ENCODE results near the gene LPP. TPM values are rescaled to one million over a fixed set of nuclear protein-coding genes. Genes with fewer than 3 reads are reported as not detected.

The LPP gene
- total RNA-seq, 1 experiment from 2014 or later: 264 TPM

DNA sequence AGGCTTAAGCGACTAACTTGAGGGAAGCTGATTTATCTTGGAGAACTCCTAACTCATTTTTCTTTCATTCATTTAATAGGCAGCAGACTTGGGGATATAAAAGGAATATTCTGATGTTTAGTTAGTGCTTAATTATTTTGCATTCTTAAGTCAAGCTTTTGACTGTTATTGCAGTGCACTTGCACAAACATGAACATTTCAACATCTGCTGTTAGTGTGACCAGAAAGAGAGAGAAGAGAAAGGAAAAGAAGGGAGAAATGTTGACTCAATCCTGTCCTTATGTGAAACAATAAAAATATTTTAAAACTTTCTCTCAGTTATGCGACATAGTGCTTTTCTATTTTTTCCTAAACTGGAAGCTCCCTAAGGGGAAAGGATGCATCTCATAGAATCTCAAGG is 507.8 kb downstream of the LPP start:
- BruUV-seq (replicated peaks): no TSS peak
- H3K27me3 Mint-ChIP-seq (ENCODE audit: unreplicated experiment): no peaks in the 10 kb centered on the region
- no peak overlapping the region for H3K4me3 Mint-ChIP-seq (ENCODE audit: low read depth, unreplicated experiment)

DNA sequence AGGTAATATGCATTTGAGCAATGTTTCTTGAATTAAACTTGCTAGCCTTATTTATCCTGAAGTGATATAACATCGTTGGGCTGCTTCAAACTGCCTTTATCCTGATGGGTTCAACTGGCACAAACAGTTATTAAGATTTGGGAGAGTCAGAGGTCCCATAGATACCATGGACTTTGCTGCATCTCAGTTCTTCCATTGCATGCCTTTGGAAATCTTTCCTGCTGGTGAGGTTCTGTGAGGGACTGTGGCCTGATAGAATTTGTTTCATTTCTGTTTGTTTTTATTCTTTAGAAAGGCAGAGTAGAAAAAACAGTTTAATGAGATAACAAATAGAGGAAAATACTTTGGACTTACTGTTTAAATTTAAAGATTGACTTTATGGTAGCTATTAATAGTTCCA is 508.3 kb downstream of the LPP start:
- intact Hi-C loops (cut with micrococcal nuclease; ENCODE audit: unreplicated experiment): no loop called here
- Mint-ChIP-seq H3K9me3 (ENCODE audit: low read depth, unreplicated experiment) (no peaks in the 10 kb centered on the region), H3K4me1 (ENCODE audit: low read depth, unreplicated experiment) (no peaks in the 10 kb centered on the region), H3K4me3 (ENCODE audit: low read depth, unreplicated experiment) (no peak overlapping the region), H3K27ac (ENCODE audit: unreplicated experiment) (no peak overlapping the region), H3K27me3 (ENCODE audit: unreplicated experiment) (no peaks in the 10 kb centered on the region), H3K36me3 (ENCODE audit: insufficient read depth, unreplicated experiment) (no peaks in the 10 kb centered on the region)
- CTCF ChIA-PET: no interaction called here
- TF ChIP-seq, protein P1, sequence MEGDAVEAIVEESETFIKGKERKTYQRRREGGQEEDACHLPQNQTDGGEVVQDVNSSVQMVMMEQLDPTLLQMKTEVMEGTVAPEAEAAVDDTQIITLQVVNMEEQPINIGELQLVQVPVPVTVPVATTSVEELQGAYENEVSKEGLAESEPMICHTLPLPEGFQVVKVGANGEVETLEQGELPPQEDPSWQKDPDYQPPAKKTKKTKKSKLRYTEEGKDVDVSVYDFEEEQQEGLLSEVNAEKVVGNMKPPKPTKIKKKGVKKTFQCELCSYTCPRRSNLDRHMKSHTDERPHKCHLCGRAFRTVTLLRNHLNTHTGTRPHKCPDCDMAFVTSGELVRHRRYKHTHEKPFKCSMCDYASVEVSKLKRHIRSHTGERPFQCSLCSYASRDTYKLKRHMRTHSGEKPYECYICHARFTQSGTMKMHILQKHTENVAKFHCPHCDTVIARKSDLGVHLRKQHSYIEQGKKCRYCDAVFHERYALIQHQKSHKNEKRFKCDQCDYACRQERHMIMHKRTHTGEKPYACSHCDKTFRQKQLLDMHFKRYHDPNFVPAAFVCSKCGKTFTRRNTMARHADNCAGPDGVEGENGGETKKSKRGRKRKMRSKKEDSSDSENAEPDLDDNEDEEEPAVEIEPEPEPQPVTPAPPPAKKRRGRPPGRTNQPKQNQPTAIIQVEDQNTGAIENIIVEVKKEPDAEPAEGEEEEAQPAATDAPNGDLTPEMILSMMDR (IDR thresholded peaks at IDR 0.05; ENCODE audit: unreplicated experiment): no peak
- no peak for DNase-seq
- no TSS peak for BruUV-seq (replicated peaks)

More for the DNA sequence above, 507.8 kb downstream of the LPP start:
- Mint-ChIP-seq H3K27ac (ENCODE audit: unreplicated experiment) (no peak overlapping the region), H3K9me3 (ENCODE audit: low read depth, unreplicated experiment) (no peaks in the 10 kb centered on the region), H3K4me1 (ENCODE audit: low read depth, unreplicated experiment) (no peaks in the 10 kb centered on the region), H3K36me3 (ENCODE audit: insufficient read depth, unreplicated experiment) (no peaks in the 10 kb centered on the region)
- DNase-seq: no peak
- TF ChIP-seq, protein P1 (IDR thresholded peaks at IDR 0.05; ENCODE audit: unreplicated experiment): no peak
- intact Hi-C loops (cut with micrococcal nuclease; ENCODE audit: unreplicated experiment): no loop called here
- CTCF ChIA-PET: no interaction called here

DNA sequence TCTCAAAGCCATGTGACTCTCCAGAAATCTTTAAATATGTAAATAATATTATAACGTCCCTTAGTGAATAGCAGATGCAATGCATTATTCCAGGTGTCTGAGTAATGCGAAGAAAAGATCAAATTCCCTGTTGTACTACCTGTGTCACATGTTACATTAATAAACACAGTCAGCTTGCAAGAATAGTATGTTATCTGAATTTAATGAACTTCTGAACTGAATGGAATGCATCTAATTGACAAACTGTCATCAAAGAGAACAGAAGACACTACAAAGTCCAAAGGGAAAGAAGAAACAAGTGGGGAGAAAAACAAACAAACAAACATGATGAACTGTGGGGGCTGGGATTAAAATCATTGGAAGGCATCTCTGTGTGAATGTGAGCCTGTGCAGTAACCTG is 508.8 kb downstream of the LPP start:
- CTCF ChIA-PET: no interaction called here
- intact Hi-C loops (cut with micrococcal nuclease; ENCODE audit: unreplicated experiment): no loop called here
- DNase-seq: no peak
- Mint-ChIP-seq H3K27me3 (ENCODE audit: unreplicated experiment) (no peaks in the 10 kb centered on the region), H3K36me3 (ENCODE audit: insufficient read depth, unreplicated experiment) (no peaks in the 10 kb centered on the region), H3K4me1 (ENCODE audit: low read depth, unreplicated experiment) (no peaks in the 10 kb centered on the region), H3K27ac (ENCODE audit: unreplicated experiment) (no peak overlapping the region), H3K9me3 (ENCODE audit: low read depth, unreplicated experiment) (no peaks in the 10 kb centered on the region), H3K4me3 (ENCODE audit: low read depth, unreplicated experiment) (no peak overlapping the region)
- BruUV-seq (replicated peaks): no TSS peak
- TF ChIP-seq, protein P1 (IDR thresholded peaks at IDR 0.05; ENCODE audit: unreplicated experiment): no peak

DNA sequence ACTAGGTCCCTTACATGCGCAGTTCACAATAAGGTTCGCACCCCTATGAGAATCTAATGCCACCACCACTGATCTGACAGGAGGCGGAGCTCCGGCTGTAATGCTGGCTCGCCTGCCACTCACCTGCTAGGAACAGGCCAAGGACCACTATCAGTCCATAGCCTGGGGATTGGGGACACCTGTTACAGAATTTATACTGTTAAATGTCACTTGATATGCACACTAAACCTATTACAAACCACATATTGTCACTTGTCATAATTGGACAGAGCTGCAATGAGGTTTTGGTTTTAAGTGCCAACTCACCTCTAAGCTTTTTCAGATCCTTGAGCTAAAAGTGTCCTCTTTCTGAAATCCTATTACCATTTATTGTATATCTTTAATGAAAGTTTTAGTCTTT is 509.9 kb downstream of the LPP start:
- TF ChIP-seq, protein P1 (IDR thresholded peaks at IDR 0.05; ENCODE audit: unreplicated experiment): no peak
- Mint-ChIP-seq H3K36me3 (ENCODE audit: insufficient read depth, unreplicated experiment) (no peaks in the 10 kb centered on the region), H3K27me3 (ENCODE audit: unreplicated experiment) (no peaks in the 10 kb centered on the region), H3K9me3 (ENCODE audit: low read depth, unreplicated experiment) (no peaks in the 10 kb centered on the region), H3K27ac (ENCODE audit: unreplicated experiment) (no peak overlapping the region), H3K4me1 (ENCODE audit: low read depth, unreplicated experiment) (no peaks in the 10 kb centered on the region), H3K4me3 (ENCODE audit: low read depth, unreplicated experiment) (no peak overlapping the region)
- no TSS peak for BruUV-seq (replicated peaks)
- intact Hi-C loops (cut with micrococcal nuclease; ENCODE audit: unreplicated experiment): no loop called here
- DNase-seq: no peak
- CTCF ChIA-PET: interaction anchor here (0.5 to 1.0 kb wide), 3 partner anchors 8 to 11 kb away, joined by 4 to 5 read pairs (median 5); no protein-coding TSS in a partner anchor
